HG02981 (cell line): ENCODE measurements around the gene OR6Y1.

ENCODE experiments used
- ATAC-seq: cut with Tn5 transposase; IDR thresholded peaks from one replicate; pipeline ENCODE4 v1.9.1; 2021; ENCODE audit warnings: mild to moderate bottlenecking, moderate library complexity; ENCODE audit not compliant: unreplicated experiment

Gene OR6Y1

GRCh38 chr1:158554352-158554751, at the start of gene OR6Y1:
OR6Y1 (minus strand) TSS chr1:158554405; CDS start chr1:158548105, 6,300 bp downstream.
- no peak for ATAC-seq

- ATAC-seq = no peak
Observed at GRCh38 chr1:158600735-158601134, 46.5 kb upstream of the OR6Y1 start.

- ATAC-seq = no peak
Observed at GRCh38 chr1:158586942-158587341, 32.7 kb upstream of the OR6Y1 start.

- ATAC-seq = no peak
Observed at GRCh38 chr1:158583962-158584361, 29.8 kb upstream of the OR6Y1 start.

GRCh38 chr1:158579733-158580132, 25.5 kb upstream of the OR6Y1 start, which contains the start of gene OR10X1:
OR10X1 (minus strand) TSS chr1:158579899; CDS start chr1:158579899, 0 bp downstream.
- no peak for ATAC-seq

GRCh38 chr1:158577561-158577960, 23.4 kb upstream of the OR6Y1 start:
- ATAC-seq = no peak

GRCh38 chr1:158572226-158572625, 18.0 kb upstream of the OR6Y1 start:
- no peak for ATAC-seq

- ATAC-seq = no peak
Observed at GRCh38 chr1:158570480-158570879, 16.3 kb upstream of the OR6Y1 start, which contains the start of gene OR6P1. OR6P1 (minus strand) TSS chr1:158570580; CDS start chr1:158563604, 6,976 bp downstream.

- ATAC-seq = no peak
Observed at GRCh38 chr1:158564608-158565007, 10.4 kb upstream of the OR6Y1 start.

GRCh38 chr1:158563853-158564252, 9.6 kb upstream of the OR6Y1 start:
- no peak for ATAC-seq

- no peak for ATAC-seq
Observed at GRCh38 chr1:158559696-158560095, 5.5 kb upstream of the OR6Y1 start.

- ATAC-seq = no peak
Observed at GRCh38 chr1:158552296-158552695, 1.9 kb downstream of the OR6Y1 start.

- no peak for ATAC-seq
Observed at GRCh38 chr1:158547533-158547932, 6.7 kb downstream of the OR6Y1 start.

- no peak for ATAC-seq
Observed at GRCh38 chr1:158537609-158538008, 16.6 kb downstream of the OR6Y1 start.

GRCh38 chr1:158534496-158534895, 19.7 kb downstream of the OR6Y1 start:
- ATAC-seq = no peak

- no peak for ATAC-seq
Observed at GRCh38 chr1:158527190-158527815, 26.9 kb downstream of the OR6Y1 start.

- ATAC-seq = no peak
Observed at GRCh38 chr1:158521666-158522058, 32.5 kb downstream of the OR6Y1 start.

GRCh38 chr1:158520955-158521665, 33.1 kb downstream of the OR6Y1 start:
- ATAC-seq = no peak

- ATAC-seq = no peak
Observed at GRCh38 chr1:158520021-158520420, 34.2 kb downstream of the OR6Y1 start.

- ATAC-seq = no peak
Observed at GRCh38 chr1:158516966-158517365, 37.2 kb downstream of the OR6Y1 start.

GRCh38 chr1:158509471-158510156, 44.6 kb downstream of the OR6Y1 start:
- ATAC-seq = no peak

- no peak for ATAC-seq
Observed at GRCh38 chr1:158507511-158507910, 46.7 kb downstream of the OR6Y1 start.
